Activated CD8-positive, alpha-beta memory T cell treated with anti-CD3 and anti-CD28 coated beads, Interleukin-2, amount 50 U/mL, for 4 hours (primary cell): Measurements from ENCODE around the gene PATJ.
"Not testable (repeated sequence)": the region's sequence is repeated elsewhere in the genome, so short reads cannot be mapped to it uniquely, and the experiment has no call there.

Experiments used
- DNase-seq: peaks from one replicate; pipeline ENCODE4 v3.0.0-alpha.2; 2020

Gene PATJ

GRCh38 chr1:61894296-61894695 is 152.0 kb downstream of the PATJ start:
- DNase-seq: not testable (repeated sequence)

GRCh38 chr1:61895175-61895574 is 152.9 kb downstream of the PATJ start:
- no peak for DNase-seq

GRCh38 chr1:61898658-61899057 is 156.4 kb downstream of the PATJ start:
- DNase-seq: no peak

- DNase-seq: no peak
These were observed 162.1 kb downstream of the PATJ start for GRCh38 chr1:61904354-61904753.

DNA sequence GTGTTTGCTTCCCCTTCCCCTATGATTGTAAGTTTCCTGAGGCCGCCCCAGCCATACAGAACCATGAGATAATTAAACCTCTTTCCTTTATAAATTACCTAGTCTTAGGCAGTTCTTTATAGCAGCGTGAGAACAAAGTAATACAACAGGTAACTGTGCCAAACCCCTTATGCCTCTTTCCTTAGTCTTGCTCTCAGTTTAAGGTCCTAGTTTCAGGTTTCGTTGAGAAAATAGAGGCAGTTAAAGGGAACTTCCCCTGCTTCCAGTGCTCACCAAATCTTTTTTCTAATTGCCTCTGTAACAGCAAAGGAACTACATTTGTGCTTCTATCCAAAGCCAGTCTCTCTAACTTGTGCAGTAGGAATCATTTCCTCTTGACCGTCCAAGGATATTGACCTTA is 164.8 kb downstream of the PATJ start:
- no peak for DNase-seq

DNA sequence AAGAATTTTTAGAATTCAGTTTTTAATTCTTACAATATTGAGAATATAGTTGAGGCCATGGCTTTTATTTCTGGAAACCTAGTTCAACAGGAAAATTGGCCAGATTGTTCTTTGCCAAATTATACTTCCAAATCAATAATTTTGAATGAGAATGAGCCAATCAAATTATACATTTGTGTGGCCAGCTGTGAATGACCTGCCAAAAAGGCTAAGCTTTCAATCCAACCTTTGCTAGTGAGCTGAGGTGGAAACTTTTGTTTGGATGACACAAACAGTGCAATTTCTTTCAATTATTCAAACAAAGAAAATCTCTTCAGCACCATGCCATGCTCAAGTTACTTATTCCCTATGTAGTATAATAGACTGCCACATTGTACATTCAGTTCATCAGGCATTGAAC is 167.8 kb downstream of the PATJ start:
- DNase-seq: no peak

- DNase-seq: no peak
These were observed 172.7 kb downstream of the PATJ start for GRCh38 chr1:61914823-61915482.

DNA sequence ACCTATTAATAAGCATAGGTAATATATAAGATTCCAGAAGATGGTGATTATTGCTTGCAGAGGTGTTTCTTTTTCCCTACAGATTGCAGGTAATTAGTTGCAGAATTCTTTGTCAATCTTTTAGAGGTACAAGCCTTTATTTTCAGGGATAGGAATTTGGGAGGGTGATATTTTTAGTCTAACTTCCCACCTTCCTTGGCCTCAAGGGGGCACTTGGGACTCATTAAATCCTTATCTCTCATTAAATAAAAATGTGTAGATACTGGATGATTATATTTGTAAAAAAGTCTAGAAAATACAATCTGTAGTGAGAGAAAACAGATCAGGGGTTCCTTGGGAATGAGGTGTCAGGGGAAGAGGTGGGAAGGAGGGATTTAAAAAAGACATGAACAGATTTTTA is 179.2 kb downstream of the PATJ start:
- DNase-seq: no peak

DNA sequence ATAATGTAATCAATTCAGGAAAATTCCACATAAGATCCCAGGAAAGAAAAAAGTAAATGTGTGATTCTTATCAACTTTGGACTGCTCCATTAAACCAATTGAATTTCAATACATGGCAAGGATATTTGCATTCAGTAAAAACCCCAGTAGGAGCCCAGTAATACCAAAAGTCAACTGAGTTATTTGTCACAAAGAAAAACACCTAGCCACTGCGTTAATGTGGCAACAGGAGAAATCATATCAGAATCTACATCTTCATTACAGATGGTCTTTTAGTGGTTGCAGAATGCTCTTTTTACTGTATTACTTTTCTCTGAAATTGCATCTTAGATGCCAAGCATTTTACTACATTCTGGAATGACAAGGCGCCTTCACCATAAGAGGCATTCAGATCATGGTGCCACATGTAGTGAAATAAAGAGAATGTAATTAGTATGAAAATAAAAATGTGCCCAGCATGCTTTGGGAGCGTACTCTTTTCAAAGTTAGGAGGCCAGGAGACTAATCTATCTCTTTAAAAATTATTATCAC is 180.7 kb downstream of the PATJ start:
- DNase-seq: no peak

DNA sequence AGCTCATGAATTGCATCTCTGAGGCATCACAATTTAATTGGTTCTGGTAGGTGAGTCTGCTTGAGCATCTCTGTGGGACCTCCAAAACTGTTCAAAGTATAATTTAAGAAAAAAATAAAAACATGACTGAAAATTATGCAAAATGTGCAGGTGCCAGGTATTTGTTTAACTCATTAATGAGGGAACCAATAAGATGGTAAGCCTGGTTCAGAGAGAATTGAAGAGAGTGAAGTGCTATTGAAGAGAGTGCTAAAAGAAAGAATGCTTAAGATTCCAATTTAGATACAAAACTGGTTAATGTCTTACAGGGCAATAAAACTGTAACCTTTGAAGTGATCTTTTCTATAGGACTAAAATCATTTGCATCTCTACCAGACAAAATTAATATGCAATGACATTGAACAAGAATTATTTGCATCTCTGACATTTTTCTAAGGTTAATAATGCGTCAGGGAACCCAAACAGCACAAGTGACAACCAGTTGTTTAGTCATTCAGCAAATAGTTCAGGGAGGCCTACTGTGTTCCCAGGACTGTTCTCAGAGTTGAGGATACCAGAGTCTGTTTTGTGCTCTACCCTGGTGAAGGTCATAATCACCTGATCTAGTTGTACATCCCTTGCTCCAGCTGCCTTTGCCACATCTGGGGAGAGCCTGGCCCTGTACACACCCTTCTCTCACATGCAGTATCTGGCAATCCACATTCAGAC is 183.5 kb downstream of the PATJ start:
- no peak for DNase-seq

- no peak for DNase-seq
These were observed 184.3 kb downstream of the PATJ start for GRCh38 chr1:61926597-61926996.

GRCh38 chr1:61930116-61930645 is 187.9 kb downstream of the PATJ start:
- DNase-seq: no peak

DNA sequence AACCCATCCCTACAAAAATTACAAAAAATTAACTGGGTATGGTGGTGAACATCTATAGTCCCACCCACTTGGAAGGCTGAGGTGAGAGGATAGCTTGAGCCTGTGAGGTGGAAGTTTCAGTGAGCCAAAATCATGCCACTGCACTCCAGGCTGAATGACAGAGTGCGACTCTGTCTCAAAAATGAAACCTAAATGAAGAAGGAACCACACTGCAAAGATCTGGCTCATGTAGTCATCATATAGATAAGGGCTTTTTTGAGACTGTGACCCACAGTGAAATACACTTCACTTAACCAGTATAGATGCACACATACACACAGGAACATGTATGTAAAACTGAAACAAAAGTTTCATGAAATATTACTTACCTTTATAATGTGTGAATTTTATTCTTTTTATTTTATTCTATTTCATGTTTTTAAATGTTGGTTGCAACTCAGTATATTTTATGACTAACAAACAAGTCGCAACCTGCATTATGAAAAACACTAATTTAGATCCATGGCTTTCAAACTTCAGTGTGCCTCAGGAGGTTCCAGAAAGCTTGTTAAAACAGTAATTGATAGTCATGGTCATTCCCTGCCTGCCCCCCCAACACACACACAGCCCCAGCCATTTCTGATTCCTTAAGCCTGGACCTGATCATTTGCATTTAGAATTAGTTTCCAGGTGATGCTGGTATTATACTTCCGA is 189.5 kb downstream of the PATJ start:
- no peak for DNase-seq

DNA sequence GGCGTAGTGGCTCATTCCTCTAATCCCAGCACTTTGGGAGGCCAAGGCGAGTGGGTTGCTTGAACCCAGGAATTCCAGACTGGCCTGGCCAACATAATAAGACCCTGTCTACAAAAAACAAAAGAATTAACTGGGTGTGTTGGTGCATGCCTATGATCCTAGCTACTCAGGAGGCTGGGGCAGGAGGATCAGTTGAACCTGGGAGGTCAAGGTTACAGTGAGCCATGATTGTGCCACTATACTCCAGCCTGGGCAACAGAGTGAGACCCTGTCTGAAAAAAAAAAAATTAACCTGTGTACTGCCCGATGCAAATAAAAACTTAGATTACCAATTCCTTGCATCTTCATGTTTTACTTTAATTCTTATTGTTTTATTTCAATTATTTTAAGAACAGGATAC is 193.2 kb downstream of the PATJ start:
- no peak for DNase-seq

- no peak for DNase-seq
These were observed 194.6 kb downstream of the PATJ start for GRCh38 chr1:61936839-61937238.

GRCh38 chr1:61941794-61942193 is 199.5 kb downstream of the PATJ start:
- DNase-seq: no peak

- no peak for DNase-seq
These were observed 200.6 kb downstream of the PATJ start for GRCh38 chr1:61942856-61943255.

DNA sequence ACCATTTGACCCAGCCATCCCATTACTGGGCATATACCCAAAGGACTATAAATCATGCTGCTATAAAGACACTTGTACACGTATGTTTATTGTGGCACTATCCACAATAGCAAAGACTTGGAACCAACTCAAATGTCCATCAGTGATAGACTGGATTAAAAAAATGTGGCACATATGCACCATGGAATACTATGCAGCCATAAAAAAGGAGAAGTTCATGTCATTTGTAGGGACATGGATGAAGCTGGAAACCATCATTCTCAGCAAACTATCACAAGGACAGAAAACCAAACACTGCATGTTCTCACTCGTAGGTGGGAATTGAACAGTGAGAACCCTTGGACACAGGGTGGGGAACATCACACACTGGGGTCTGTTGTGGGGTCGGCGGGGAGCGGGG is 206.4 kb downstream of the PATJ start:
- not testable (repeated sequence) for DNase-seq

GRCh38 chr1:61950418-61950817 is 208.1 kb downstream of the PATJ start:
- DNase-seq: no peak

DNA sequence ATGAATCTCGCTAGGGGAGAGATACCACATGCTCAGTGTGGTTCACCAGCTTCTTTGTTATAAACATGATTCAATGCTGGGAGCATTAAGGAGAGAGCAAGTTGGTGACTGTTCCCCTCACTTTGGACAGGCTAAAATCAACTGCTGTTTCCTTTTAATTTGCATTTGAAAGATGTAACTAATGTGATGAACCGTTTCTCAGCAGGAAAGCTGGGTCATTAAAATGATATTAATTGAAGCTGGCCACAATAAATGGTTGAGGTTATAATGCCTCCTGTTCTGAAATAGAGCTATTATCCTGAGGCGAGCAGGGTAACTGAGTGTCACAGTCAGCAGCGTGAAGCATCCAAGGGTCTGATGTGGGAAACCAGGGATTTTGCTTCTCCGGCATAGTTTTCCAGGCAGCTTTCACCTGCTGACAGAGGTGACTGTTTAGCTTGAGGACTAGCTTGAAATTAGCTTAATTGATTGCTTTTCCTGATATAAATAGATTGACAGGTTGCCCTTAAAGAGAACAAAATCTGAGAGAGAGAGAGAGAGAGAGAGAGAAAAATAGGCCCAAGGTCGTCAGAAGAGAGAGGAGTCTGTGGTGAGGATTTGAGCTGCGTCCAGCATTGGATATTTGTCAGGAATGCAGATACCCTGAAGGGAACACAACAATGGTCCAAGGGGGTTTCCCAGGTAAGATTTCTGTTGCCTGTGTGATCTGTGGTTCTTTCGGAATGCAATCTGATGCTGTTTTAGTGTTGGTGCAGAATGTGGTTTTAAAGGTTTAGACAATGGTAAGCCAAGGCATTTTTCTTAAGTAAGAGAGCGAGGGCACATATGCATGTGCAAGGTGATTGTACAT is 209.7 kb downstream of the PATJ start:
- no peak for DNase-seq

GRCh38 chr1:61952675-61953074 is 210.4 kb downstream of the PATJ start:
- DNase-seq: no peak

DNA sequence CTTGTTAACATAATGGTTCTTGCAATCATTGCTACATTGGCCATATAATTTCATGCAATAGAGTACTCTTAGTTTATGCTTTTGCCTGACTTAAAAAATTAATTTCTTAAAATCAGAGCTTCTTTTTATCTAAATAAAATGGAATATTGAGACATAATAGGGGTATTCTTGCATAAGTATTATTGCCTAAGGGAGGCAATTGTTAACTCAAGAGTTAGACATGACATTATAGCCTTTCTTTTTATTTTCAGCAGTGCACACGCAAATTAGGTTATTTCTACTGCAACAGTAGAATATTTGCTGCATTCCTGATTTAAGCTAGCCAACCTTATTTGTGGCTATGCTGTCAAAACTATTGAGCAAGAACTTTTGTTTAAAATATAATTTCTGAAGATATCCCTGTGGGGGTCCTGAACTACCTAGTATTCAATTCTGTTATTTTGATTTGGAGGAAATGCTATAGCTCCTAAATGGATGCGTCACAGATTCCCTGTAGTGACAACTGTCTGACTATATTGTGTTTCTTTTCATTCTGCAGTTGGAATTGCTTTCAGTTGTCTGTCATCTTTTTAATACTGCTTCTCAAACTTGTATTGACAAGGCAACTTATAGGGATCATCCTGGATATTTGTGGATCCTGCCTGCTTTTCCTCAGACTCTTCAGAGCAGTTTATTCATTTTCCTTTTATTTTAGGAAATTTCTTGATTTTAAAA is 211.0 kb downstream of the PATJ start:
- no peak for DNase-seq
